ENCODE data around the gene WHAMM.
"Not testable (repeated sequence)": the region's sequence is repeated elsewhere in the genome, so short reads cannot be mapped to it uniquely, and the experiment has no call there.

Gene WHAMM

GRCh38 chr15:82810890-82811426 is 1.5 kb downstream of the WHAMM start:
- no peak for TF ChIP-seq CTCF (IDR thresholded peaks at IDR 0.05; ENCODE audit: low read length, missing control alignments)
- peak; percentile 10 for DNase-seq (ENCODE audit: low read depth)
- H3K4me3 ChIP-seq (replicated peaks; ENCODE audit: low read depth, low read length): peak overlapping the region; percentile 83

GRCh38 chr15:82812994-82813393 is 3.6 kb downstream of the WHAMM start:
- no peak for TF ChIP-seq CTCF (IDR thresholded peaks at IDR 0.05; ENCODE audit: low read length, missing control alignments)
- H3K4me3 ChIP-seq (replicated peaks; ENCODE audit: low read depth, low read length): no peak overlapping the region
- DNase-seq (ENCODE audit: low read depth): peak; percentile 11

- DNase-seq (ENCODE audit: low read depth): no peak
- no peak overlapping the region for H3K4me3 ChIP-seq (replicated peaks; ENCODE audit: low read depth, low read length)
- no peak for TF ChIP-seq CTCF (IDR thresholded peaks at IDR 0.05; ENCODE audit: low read length, missing control alignments)
Measured at GRCh38 chr15:82820128-82820527, 10.7 kb downstream of the WHAMM start.

- DNase-seq (ENCODE audit: low read depth): peak; percentile 24
Measured at GRCh38 chr15:82821396-82821795, 12.0 kb downstream of the WHAMM start.

GRCh38 chr15:82821851-82822250 is 12.4 kb downstream of the WHAMM start:
- not testable (repeated sequence) for H3K4me3 ChIP-seq (replicated peaks; ENCODE audit: low read depth, low read length)
- DNase-seq (ENCODE audit: low read depth): peak; percentile 14

More at GRCh38 chr15:82821396-82821795, 12.0 kb downstream of the WHAMM start:
- not testable (repeated sequence) for H3K4me3 ChIP-seq (replicated peaks; ENCODE audit: low read depth, low read length)

- DNase-seq (ENCODE audit: low read depth): no peak
- TF ChIP-seq CTCF (IDR thresholded peaks at IDR 0.05; ENCODE audit: low read length, missing control alignments): no peak
- H3K4me3 ChIP-seq (replicated peaks; ENCODE audit: low read depth, low read length): no peak overlapping the region
Measured at GRCh38 chr15:82823049-82823448, 13.6 kb downstream of the WHAMM start.

GRCh38 chr15:82828075-82828474 is 18.6 kb downstream of the WHAMM start:
- TF ChIP-seq CTCF (IDR thresholded peaks at IDR 0.05; ENCODE audit: low read length, missing control alignments): no peak
- DNase-seq (ENCODE audit: low read depth): peak; percentile 9
- H3K4me3 ChIP-seq (replicated peaks; ENCODE audit: low read depth, low read length): no peak overlapping the region

GRCh38 chr15:82829234-82829633 is 19.8 kb downstream of the WHAMM start:
- H3K4me3 ChIP-seq (replicated peaks; ENCODE audit: low read depth, low read length): no peak overlapping the region
- TF ChIP-seq CTCF (IDR thresholded peaks at IDR 0.05; ENCODE audit: low read length, missing control alignments): no peak
- DNase-seq (ENCODE audit: low read depth): no peak
